DOHH2 (cell line): Measurements from ENCODE around the gene CTNNBIP1.

Experiments
- EZH2phosphoT487 ChIP-seq: fragments of 200-600 bp; sonication (generic); IDR thresholded peaks from 2 replicates; pipeline ENCODE4 v1.6.1; 2017; ENCODE audit warnings: borderline replicate concordance, mild to moderate bottlenecking, antibody characterized with exemption, low read length, moderate library complexity, mixed read lengths
- TF ChIP-seq, protein P1 (sequence below): fragments of 200-600 bp; sonication (generic); IDR thresholded peaks from one replicate; pipeline ENCODE4 v1.5.1; 2014; ENCODE audit warnings: antibody characterized with exemption, mild to moderate bottlenecking, low read depth, low read length; ENCODE audit not compliant: poor library complexity, severe bottlenecking

DNA sequence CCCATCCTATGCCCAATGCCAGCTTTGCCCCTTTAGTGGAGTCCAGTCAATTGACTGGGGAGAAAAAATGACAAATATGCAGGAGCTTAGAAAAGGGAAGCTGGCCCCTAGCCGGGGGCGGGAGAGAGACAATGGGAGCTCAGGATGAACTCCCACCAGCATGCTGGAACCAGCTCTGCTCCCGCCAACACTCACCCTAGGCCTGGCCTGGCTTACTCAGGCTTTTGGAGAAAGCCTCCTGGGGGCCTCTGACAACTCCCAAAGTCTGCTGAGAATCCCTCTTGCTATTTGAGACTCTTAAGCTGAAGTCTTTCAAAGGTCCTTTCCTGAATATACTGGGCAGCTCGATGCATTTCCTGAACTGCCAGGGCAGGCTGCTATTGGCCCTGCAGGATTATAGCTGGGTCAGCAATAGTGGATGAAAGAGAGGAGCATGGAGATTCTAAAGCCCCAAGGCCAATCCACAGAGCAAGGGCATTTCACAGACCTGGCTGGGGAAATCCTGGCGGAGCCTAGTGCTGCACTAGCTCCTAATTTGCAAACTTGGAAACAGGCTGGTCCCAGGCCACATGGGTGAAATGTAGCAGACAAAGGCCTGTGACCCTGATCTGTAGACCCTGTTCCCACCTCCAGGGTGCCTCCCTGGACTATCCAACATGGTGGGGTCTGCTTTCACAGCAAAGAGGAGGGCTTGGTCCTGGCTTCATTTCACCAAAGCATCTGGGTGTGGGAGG lies 50.6 kb downstream of the CTNNBIP1 start:
- TF ChIP-seq, protein P1, sequence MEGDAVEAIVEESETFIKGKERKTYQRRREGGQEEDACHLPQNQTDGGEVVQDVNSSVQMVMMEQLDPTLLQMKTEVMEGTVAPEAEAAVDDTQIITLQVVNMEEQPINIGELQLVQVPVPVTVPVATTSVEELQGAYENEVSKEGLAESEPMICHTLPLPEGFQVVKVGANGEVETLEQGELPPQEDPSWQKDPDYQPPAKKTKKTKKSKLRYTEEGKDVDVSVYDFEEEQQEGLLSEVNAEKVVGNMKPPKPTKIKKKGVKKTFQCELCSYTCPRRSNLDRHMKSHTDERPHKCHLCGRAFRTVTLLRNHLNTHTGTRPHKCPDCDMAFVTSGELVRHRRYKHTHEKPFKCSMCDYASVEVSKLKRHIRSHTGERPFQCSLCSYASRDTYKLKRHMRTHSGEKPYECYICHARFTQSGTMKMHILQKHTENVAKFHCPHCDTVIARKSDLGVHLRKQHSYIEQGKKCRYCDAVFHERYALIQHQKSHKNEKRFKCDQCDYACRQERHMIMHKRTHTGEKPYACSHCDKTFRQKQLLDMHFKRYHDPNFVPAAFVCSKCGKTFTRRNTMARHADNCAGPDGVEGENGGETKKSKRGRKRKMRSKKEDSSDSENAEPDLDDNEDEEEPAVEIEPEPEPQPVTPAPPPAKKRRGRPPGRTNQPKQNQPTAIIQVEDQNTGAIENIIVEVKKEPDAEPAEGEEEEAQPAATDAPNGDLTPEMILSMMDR = no peak
- TF ChIP-seq EZH2phosphoT487 = no peak
